SU-DHL-6 (cell line): ENCODE data around the gene PASK.

ENCODE experiments used
- CTCF ChIP-seq: fragments of 200-600 bp; sonication (generic); IDR thresholded peaks from one replicate; pipeline ENCODE4 v1.5.1; 2017; ENCODE audit warnings: antibody characterized with exemption, mild to moderate bottlenecking, low read length, moderate library complexity; ENCODE audit not compliant: insufficient read depth, poor library complexity, severe bottlenecking
- EZH2phosphoT487 ChIP-seq: fragments of 200-600 bp; sonication (generic), shearing (Covaris generic); conservative IDR thresholded peaks from 2 replicates; pipeline ENCODE4 v1.6.1; 2018; ENCODE audit warnings: mild to moderate bottlenecking, antibody characterized with exemption, low read length, moderate library complexity, mixed read lengths

GRCh38 chr2:241091734-241092445 lies 57.4 kb downstream of the PASK start:
- TF ChIP-seq CTCF (no peak), EZH2phosphoT487 (no peak)
